Peyer's patch (tissue), 4 donors: ENCODE results near the gene CEACAM19. TPM values are rescaled to one million over a fixed set of nuclear protein-coding genes. Genes with fewer than 3 reads are reported as not detected.
"Not testable (repeated sequence)": the region's sequence is repeated elsewhere in the genome, so short reads cannot be mapped to it uniquely, and the experiment has no call there.

Experiments used
- DNase-seq, 3 donors: peaks; one replicate each; pipeline ENCODE4 v3.0.0-alpha.2; 2017 to 2019
- H3K27ac ChIP-seq, 4 donors: fragments of 200-600 bp; sonication (generic); one replicate each; pipeline ENCODE4 v1.5.1; 2016 to 2019
- H3K27me3 ChIP-seq, 2 donors: fragments of 200-600 bp; sonication (generic); one replicate each; pipeline ENCODE4 v1.5.1; 2019
- H3K36me3 ChIP-seq, 3 donors: fragments of 200-600 bp; sonication (generic); one replicate each; pipeline ENCODE4 v1.5.1; 2016 to 2019
- H3K4me1 ChIP-seq, 4 donors: fragments of 200-600 bp; sonication (generic); one replicate each; pipeline ENCODE4 v1.5.1; 2016 to 2019
- H3K4me3 ChIP-seq, 4 donors: fragments of 200-600 bp; sonication (generic); 1 replicate in 3 of 4; 2 replicates in 1 of 4; pipeline ENCODE4 v1.5.1; 2016 to 2019; ENCODE audit warnings: mild to moderate bottlenecking in 1 of 4
- H3K9me3 ChIP-seq, 4 donors: fragments of 200-600 bp; sonication (generic); one replicate each; pipeline ENCODE4 v1.5.1; 2016 to 2019; ENCODE audit warnings: mild to moderate bottlenecking in 1 of 4
- POLR2A ChIP-seq, 2 donors: fragments of 450-650 bp; IDR thresholded peaks; one replicate each; pipeline ENCODE4 v1.5.1; 2017; ENCODE audit warnings: antibody characterized with exemption in 2 of 2, mild to moderate bottlenecking in 2 of 2, moderate library complexity in 2 of 2
- total RNA-seq, 4 donors: library from RNA; depleted of rRNA; stranded (reverse); fragments of >200 nt; gene quantifications; one replicate each; pipeline ENCODE4 v1.1.0, GENCODE V29; 2016
- TF ChIP-seq, protein P1 (sequence below), 6 experiments: fragments of 450-650 bp in 4 of 6; fragments of 200-600 bp in 2 of 6; sonication (generic) in 1 of 6; IDR thresholded peaks; one replicate each; pipeline ENCODE4 v1.5.1; 2017 to 2019; ENCODE audit warnings: antibody characterized with exemption in 6 of 6, mild to moderate bottlenecking in 3 of 6, moderate library complexity in 1 of 6

The CEACAM19 gene, protein sequence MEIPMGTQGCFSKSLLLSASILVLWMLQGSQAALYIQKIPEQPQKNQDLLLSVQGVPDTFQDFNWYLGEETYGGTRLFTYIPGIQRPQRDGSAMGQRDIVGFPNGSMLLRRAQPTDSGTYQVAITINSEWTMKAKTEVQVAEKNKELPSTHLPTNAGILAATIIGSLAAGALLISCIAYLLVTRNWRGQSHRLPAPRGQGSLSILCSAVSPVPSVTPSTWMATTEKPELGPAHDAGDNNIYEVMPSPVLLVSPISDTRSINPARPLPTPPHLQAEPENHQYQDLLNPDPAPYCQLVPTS
- total RNA-seq: 10 to 100 TPM in 3 of 4 donors, 1 to 10 TPM in 1; 4.4 to 16.9 (median 13.3) TPM

DNA sequence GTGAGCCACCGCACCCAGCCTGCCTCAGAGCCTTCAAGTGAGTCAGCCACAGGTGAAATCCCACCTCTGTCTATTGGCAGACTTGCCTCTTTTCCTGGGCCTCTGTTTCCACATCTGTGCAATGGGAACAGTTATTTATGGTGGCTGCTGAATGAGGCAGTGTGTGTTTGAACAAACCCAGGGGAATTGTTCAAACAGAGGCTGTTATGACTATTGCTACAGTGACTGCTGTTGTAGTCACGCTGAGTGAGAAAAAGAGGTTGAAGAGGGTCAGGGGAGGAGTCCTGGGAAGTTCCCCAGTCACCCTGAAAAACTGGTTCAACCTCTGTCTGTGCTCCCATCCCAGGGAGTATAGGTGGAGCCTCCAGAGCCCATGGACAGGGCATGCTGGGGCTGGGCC, at the start of gene CEACAM19:
Gene CEACAM19 (plus strand): TSS at position 83 of the 400 bp plus-strand sequence. CDS start 450 bp downstream, outside the sequence.
- Histone ChIP-seq H3K4me3 (no peak within 1 kb of the TSS), H3K27ac (no peak within 1 kb of the TSS), H3K27me3 (no peaks in the 10 kb centered on the region), H3K9me3 (no peaks in the 10 kb centered on the region), H3K4me1 (no peaks in the 10 kb centered on the region), H3K36me3 (peaks cover 0 to 4% (median 0%) of the 10 kb centered on the region in 3 donors)
- no peak for DNase-seq
- TF ChIP-seq, protein P1, sequence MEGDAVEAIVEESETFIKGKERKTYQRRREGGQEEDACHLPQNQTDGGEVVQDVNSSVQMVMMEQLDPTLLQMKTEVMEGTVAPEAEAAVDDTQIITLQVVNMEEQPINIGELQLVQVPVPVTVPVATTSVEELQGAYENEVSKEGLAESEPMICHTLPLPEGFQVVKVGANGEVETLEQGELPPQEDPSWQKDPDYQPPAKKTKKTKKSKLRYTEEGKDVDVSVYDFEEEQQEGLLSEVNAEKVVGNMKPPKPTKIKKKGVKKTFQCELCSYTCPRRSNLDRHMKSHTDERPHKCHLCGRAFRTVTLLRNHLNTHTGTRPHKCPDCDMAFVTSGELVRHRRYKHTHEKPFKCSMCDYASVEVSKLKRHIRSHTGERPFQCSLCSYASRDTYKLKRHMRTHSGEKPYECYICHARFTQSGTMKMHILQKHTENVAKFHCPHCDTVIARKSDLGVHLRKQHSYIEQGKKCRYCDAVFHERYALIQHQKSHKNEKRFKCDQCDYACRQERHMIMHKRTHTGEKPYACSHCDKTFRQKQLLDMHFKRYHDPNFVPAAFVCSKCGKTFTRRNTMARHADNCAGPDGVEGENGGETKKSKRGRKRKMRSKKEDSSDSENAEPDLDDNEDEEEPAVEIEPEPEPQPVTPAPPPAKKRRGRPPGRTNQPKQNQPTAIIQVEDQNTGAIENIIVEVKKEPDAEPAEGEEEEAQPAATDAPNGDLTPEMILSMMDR (IDR thresholded peaks at IDR 0.05): no peak

DNA sequence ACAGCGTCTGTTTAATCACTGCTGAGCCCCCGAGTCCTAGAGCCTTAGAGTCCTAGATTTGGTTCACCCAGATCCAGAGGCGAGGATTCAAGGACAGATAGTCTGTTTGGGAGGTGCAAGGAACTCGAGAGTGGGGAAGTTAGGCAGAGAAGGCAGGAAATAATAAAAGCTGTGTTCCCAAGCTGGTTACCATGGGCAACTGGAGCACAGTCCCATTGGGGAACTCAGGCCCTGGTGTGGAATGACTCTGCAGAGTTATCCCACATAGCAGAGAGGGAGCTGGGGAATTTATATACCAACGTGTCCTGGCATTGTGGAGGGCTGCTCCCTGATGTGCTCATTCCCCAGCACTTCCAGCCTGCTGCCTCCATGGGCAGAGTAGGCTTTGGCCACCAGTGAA, 48.2 kb upstream of the CEACAM19 start:
- DNase-seq: peak in 1 of 3 donors; percentile 37
- Histone ChIP-seq H3K27ac (no peak overlapping the region), H3K4me3 (no peak overlapping the region), H3K27me3 (no peaks in the 10 kb centered on the region), H3K4me1 (no peaks in the 10 kb centered on the region), H3K9me3 (no peaks in the 10 kb centered on the region), H3K36me3 (no peaks in the 10 kb centered on the region)
- no peak for TF ChIP-seq POLR2A (IDR thresholded peaks at IDR 0.05)
- TF ChIP-seq, protein P1 (IDR thresholded peaks at IDR 0.05): no peak

DNA sequence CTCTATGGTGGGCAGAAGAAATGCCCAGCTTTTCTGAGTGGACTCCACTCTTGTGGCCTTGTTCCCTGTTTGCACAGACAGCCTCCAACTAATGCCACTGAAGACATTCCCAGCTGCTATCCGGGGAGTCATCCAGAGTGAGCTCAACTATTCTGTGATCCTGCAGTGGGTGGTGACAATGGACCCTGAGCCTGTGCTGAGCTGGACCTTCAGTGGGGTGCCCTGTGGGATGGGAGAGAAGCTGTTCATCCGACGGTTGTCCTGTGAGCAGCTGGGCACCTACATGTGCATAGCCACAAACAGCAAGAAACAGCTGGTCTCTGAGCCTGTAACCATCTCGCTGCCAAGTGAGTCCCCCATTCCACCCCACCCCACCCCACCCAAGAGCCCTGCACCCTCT, 47.7 kb upstream of the CEACAM19 start:
- peak in 1 of 3 donors; percentile 20 for DNase-seq

DNA sequence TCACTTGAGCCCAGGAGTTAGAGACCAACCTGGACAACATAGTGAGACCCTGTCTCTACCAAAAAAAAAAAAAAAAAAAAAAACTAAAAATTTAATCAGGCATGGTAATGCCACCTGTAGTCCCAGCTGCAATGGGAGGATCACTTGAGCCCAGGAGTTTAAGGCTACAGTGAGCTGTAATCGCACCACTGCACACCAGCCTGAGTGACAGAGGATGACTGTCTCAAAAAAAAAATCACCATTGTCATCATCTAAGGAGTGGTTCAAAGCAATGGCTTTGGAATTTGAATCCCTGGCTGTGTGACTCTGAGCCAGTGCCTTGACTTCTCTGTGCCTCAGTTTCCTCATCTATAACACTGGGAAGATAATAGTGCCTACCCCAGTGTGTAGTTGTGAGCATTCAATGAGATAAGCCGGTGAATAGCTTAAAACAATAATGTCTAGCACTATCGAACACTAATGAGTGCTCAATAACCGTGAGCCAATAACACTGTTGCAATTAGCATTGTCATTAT, 46.4 kb upstream of the CEACAM19 start:
- DNase-seq: no peak
- H3K4me1 ChIP-seq: no peaks in the 10 kb centered on the region
- peaks cover 0 to 7% (median 0%) of the 10 kb centered on the region in 3 donors for H3K36me3 ChIP-seq
- H3K4me3 ChIP-seq: no peak overlapping the region
- no peaks in the 10 kb centered on the region for H3K9me3 ChIP-seq
- TF ChIP-seq POLR2A (IDR thresholded peaks at IDR 0.05): no peak
- TF ChIP-seq, protein P1 (IDR thresholded peaks at IDR 0.05): no peak
- no peaks in the 10 kb centered on the region for H3K27me3 ChIP-seq
- H3K27ac ChIP-seq: no peak overlapping the region

More for the DNA sequence above, 47.7 kb upstream of the CEACAM19 start:
- Histone ChIP-seq H3K9me3 (no peaks in the 10 kb centered on the region), H3K27me3 (no peaks in the 10 kb centered on the region), H3K4me3 (no peak overlapping the region), H3K4me1 (no peaks in the 10 kb centered on the region), H3K27ac (no peak overlapping the region), H3K36me3 (peaks cover 0 to 3% (median 0%) of the 10 kb centered on the region in 3 donors)
- TF ChIP-seq, protein P1 (IDR thresholded peaks at IDR 0.05): no peak
- no peak for TF ChIP-seq POLR2A (IDR thresholded peaks at IDR 0.05)

DNA sequence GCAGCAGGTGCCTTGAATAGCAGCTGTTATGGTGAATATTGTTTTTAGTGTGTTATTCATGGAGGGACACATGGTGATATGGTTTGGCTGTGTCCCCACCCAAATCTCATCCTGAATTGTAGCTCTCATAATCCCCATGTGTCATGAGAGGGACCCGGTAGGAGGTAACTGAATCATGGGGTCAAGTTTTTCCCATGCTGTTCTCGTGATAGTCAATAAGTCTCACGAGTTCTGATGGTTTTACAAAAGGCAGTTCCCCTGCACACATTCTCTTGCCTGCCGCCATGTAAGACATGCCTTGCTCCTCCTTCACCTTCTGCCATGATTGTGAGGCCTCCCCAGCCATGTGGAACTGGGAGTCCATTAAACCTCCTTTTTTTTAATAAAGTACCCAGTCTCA, 45.6 kb upstream of the CEACAM19 start:
- not testable (repeated sequence) for H3K4me3 ChIP-seq, H3K27me3 ChIP-seq, H3K4me1 ChIP-seq, H3K9me3 ChIP-seq, DNase-seq, H3K36me3 ChIP-seq, H3K27ac ChIP-seq

DNA sequence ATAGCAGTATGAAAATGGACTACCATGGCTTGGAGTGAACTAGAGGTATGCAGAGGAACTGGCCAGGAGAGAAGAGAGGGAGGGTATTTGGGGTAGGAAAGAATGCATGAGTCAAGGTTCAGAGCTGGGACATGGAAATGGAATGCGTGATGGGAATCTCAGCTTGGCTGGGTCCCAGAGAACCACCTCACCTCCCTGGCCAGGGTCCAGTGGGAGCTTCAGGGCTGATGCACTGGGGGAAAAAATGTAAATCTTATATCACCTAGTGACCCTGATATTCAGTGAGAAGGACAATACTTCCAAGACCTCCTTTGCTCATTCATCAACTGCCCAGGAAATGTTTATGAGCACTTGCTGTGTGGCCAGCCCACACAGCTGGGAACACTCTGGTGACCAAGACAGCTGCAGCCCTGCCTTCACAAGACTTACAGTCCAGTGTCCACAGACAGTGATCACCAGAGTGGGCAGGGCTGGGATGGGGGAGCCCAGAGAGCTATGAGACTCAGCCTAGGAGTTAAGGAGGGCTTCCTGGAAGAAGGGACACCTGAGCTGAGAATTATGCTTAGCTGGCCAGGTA, 45.1 kb upstream of the CEACAM19 start:
- TF ChIP-seq POLR2A (IDR thresholded peaks at IDR 0.05): no peak
- TF ChIP-seq, protein P1 (IDR thresholded peaks at IDR 0.05): no peak
- no peak overlapping the region for H3K4me3 ChIP-seq
- DNase-seq: no peak
- H3K36me3 ChIP-seq: peaks cover 0 to 7% (median 0%) of the 10 kb centered on the region in 3 donors
- no peaks in the 10 kb centered on the region for H3K9me3 ChIP-seq
- H3K4me1 ChIP-seq: no peaks in the 10 kb centered on the region
- no peaks in the 10 kb centered on the region for H3K27me3 ChIP-seq
- no peak overlapping the region for H3K27ac ChIP-seq
